Vagina (tissue), 2 donors: ENCODE measurements around the gene ADAP1. TPM values are rescaled to one million over a fixed set of nuclear protein-coding genes. Genes with fewer than 3 reads are reported as not detected.

Experiments used
- DNase-seq, 2 donors: peaks; one replicate each; pipeline ENCODE4 v3.0.0-alpha.2; 2017; ENCODE audit errors: extremely low spot score in 2 of 2
- H3K27ac ChIP-seq: fragments of 200-600 bp; sonication (generic); one replicate; pipeline ENCODE4 v1.5.1; 2019
- H3K27me3 ChIP-seq: fragments of 200-600 bp; sonication (generic); one replicate; pipeline ENCODE4 v1.5.1; 2019
- H3K36me3 ChIP-seq, 2 donors: fragments of 200-600 bp; sonication (generic); one replicate each; pipeline ENCODE4 v1.5.1; 2017 to 2019
- H3K4me1 ChIP-seq: fragments of 200-600 bp; sonication (generic); one replicate; pipeline ENCODE4 v1.5.1; 2019
- H3K4me3 ChIP-seq, 2 donors: fragments of 200-600 bp; sonication (generic); 1 replicate in 1 of 2; 2 replicates in 1 of 2; pipeline ENCODE4 v1.5.1; 2016 to 2019
- H3K9me3 ChIP-seq: fragments of 200-600 bp; sonication (generic); one replicate; pipeline ENCODE4 v1.5.1; 2019
- CTCF ChIP-seq, 3 experiments: fragments of 450-650 bp in 2 of 3; fragments of 200-600 bp in 1 of 3; sonication (generic) in 1 of 3; IDR thresholded peaks; one replicate each; pipeline ENCODE4 v1.5.1; 2017 to 2019; ENCODE audit warnings: antibody characterized with exemption in 3 of 3, mild to moderate bottlenecking in 2 of 3, moderate library complexity in 2 of 3
- POLR2A ChIP-seq, 2 donors: fragments of 450-650 bp; IDR thresholded peaks; one replicate each; pipeline ENCODE4 v1.6.1; 2017; ENCODE audit warnings: antibody characterized with exemption in 2 of 2, mild to moderate bottlenecking in 2 of 2, moderate library complexity in 2 of 2
- POLR2AphosphoS5 ChIP-seq, 2 donors: sonication (generic); formaldehyde crosslinking; IDR thresholded peaks; one replicate each; pipeline ENCODE4 v1.9.0; 2017; ENCODE audit warnings: antibody characterized with exemption in 2 of 2, mild to moderate bottlenecking in 2 of 2, low read depth in 1 of 2; ENCODE audit not compliant: insufficient read depth in 1 of 2
- intact Hi-C: fragments of 100-400 bp; cut with DNase I; formaldehyde crosslinking; loops from one replicate; pipeline ENCODE4 v1.15.1; 2023
- total RNA-seq: library from RNA; depleted of rRNA; stranded (reverse); fragments of >200 nt; gene quantifications from one replicate; pipeline ENCODE4 v1.2.3, GENCODE V29; 2016

The ADAP1 gene
- total RNA-seq, 1 donor from 2014 or later: 4.2 TPM

GRCh38 chr7:936386-937054, 18.0 kb downstream of the ADAP1 start:
- Histone ChIP-seq H3K27ac (no peak overlapping the region), H3K4me1 (no peaks in the 10 kb centered on the region), H3K27me3 (no peaks in the 10 kb centered on the region), H3K36me3 (no peaks in the 10 kb centered on the region), H3K9me3 (no peaks in the 10 kb centered on the region), H3K4me3 (no peak overlapping the region)
- intact Hi-C loops: no loop called here
- no peak for TF ChIP-seq POLR2A (IDR thresholded peaks at IDR 0.05)
- no peak for TF ChIP-seq CTCF (IDR thresholded peaks at IDR 0.05)
- no peak for DNase-seq

GRCh38 chr7:935874-936385, 18.6 kb downstream of the ADAP1 start:
- no peak for DNase-seq
- Histone ChIP-seq H3K9me3 (no peaks in the 10 kb centered on the region), H3K36me3 (no peaks in the 10 kb centered on the region), H3K27ac (no peak overlapping the region), H3K4me1 (no peaks in the 10 kb centered on the region), H3K27me3 (no peaks in the 10 kb centered on the region), H3K4me3 (no peak overlapping the region)
- TF ChIP-seq POLR2AphosphoS5 (IDR thresholded peaks at IDR 0.05; ENCODE audit: insufficient read depth in 1 of 2, low read depth in 1 of 2) (no peak), POLR2A (IDR thresholded peaks at IDR 0.05) (no peak), CTCF (IDR thresholded peaks at IDR 0.05) (no peak)
- intact Hi-C loops: no loop called here

GRCh38 chr7:935164-935873, 19.2 kb downstream of the ADAP1 start:
- Histone ChIP-seq H3K4me3 (no peak overlapping the region), H3K27ac (no peak overlapping the region), H3K27me3 (no peaks in the 10 kb centered on the region), H3K4me1 (no peaks in the 10 kb centered on the region), H3K9me3 (no peaks in the 10 kb centered on the region), H3K36me3 (no peaks in the 10 kb centered on the region)
- TF ChIP-seq POLR2A (IDR thresholded peaks at IDR 0.05) (no peak), POLR2AphosphoS5 (IDR thresholded peaks at IDR 0.05; ENCODE audit: insufficient read depth in 1 of 2, low read depth in 1 of 2) (no peak), CTCF (IDR thresholded peaks at IDR 0.05) (no peak)
- DNase-seq: no peak
- intact Hi-C loops: no loop called here

- no peak for DNase-seq
- TF ChIP-seq CTCF (IDR thresholded peaks at IDR 0.05): no peak
- Histone ChIP-seq H3K27me3 (no peaks in the 10 kb centered on the region), H3K4me3 (no peak overlapping the region), H3K9me3 (no peaks in the 10 kb centered on the region), H3K4me1 (no peaks in the 10 kb centered on the region), H3K36me3 (no peaks in the 10 kb centered on the region), H3K27ac (no peak overlapping the region)
- intact Hi-C loops: no loop called here
These were observed 19.9 kb downstream of the ADAP1 start for GRCh38 chr7:934469-935163.

- no peak for TF ChIP-seq POLR2AphosphoS5 (IDR thresholded peaks at IDR 0.05; ENCODE audit: insufficient read depth in 1 of 2, low read depth in 1 of 2)
- TF ChIP-seq POLR2A (IDR thresholded peaks at IDR 0.05): no peak
- TF ChIP-seq CTCF (IDR thresholded peaks at IDR 0.05): no peak
- Histone ChIP-seq H3K36me3 (no peaks in the 10 kb centered on the region), H3K9me3 (no peaks in the 10 kb centered on the region), H3K4me3 (no peak overlapping the region), H3K27me3 (no peaks in the 10 kb centered on the region), H3K27ac (no peak overlapping the region), H3K4me1 (no peaks in the 10 kb centered on the region)
- intact Hi-C loops: no loop called here
- no peak for DNase-seq
These were observed 21.9 kb downstream of the ADAP1 start for GRCh38 chr7:932651-932975.
